HG02798 (cell line): ENCODE measurements around the gene YY1.
A peak's percentile ranks its signal among the peaks of the same experiment; 100 is the strongest.
"Not testable (repeated sequence)": the region's sequence is repeated elsewhere in the genome, so short reads cannot be mapped to it uniquely, and the experiment has no call there.

Source experiments
- ATAC-seq: cut with Tn5 transposase; IDR thresholded peaks from one replicate; pipeline ENCODE4 v1.9.1; 2021; ENCODE audit warnings: mild to moderate bottlenecking; ENCODE audit not compliant: unreplicated experiment, poor library complexity

The YY1 gene

GRCh38 chr14:100213587-100213955 is 25.4 kb upstream of the YY1 start:
- ATAC-seq = no peak

GRCh38 chr14:100213956-100214769 is 24.8 kb upstream of the YY1 start:
- ATAC-seq = peak; percentile 94

- no peak for ATAC-seq
Observed at GRCh38 chr14:100214770-100215083, 24.2 kb upstream of the YY1 start.

- no peak for ATAC-seq
Observed at GRCh38 chr14:100215330-100215885, 23.5 kb upstream of the YY1 start.

- no peak for ATAC-seq
Observed at GRCh38 chr14:100219126-100219785, 19.7 kb upstream of the YY1 start.

GRCh38 chr14:100221533-100222223 is 17.3 kb upstream of the YY1 start:
- ATAC-seq = peak; percentile 91

- ATAC-seq = peak; percentile 4
Observed at GRCh38 chr14:100222224-100223093, 16.5 kb upstream of the YY1 start.

GRCh38 chr14:100223332-100224201 is 15.4 kb upstream of the YY1 start:
- ATAC-seq = no peak

GRCh38 chr14:100224229-100224866 is 14.6 kb upstream of the YY1 start:
- ATAC-seq = no peak

GRCh38 chr14:100225169-100225568 is 13.8 kb upstream of the YY1 start:
- ATAC-seq = no peak

GRCh38 chr14:100230361-100230760 is 8.6 kb upstream of the YY1 start:
- no peak for ATAC-seq

- ATAC-seq = no peak
Observed at GRCh38 chr14:100234511-100234910, 4.4 kb upstream of the YY1 start.

GRCh38 chr14:100236271-100236818 is 2.6 kb upstream of the YY1 start:
- not testable (repeated sequence) for ATAC-seq

- ATAC-seq = no peak
Observed at GRCh38 chr14:100236881-100237280, 2.1 kb upstream of the YY1 start.

GRCh38 chr14:100237735-100238418 is 1.1 kb upstream of the YY1 start:
- ATAC-seq = peak; percentile 6

GRCh38 chr14:100239211-100239839 is 381 bp downstream of the YY1 start:
- ATAC-seq = no peak

GRCh38 chr14:100239840-100240667 is 1.1 kb downstream of the YY1 start:
- peak; percentile 45 for ATAC-seq
